K562 (cell line): Measurements from ENCODE around the gene ANO7.

Source experiments
- CEBPB ChIP-seq: fragments of 450-650 bp; IDR thresholded peaks from 2 replicates; pipeline ENCODE4 v1.6.1; 2016; ENCODE audit warnings: missing genetic modification characterization, missing compliant biosample characterization
- E2F1 ChIP-seq: sonication (generic); formaldehyde crosslinking; IDR thresholded peaks from 2 replicates; pipeline ENCODE4 v1.8.1; 2023; ENCODE audit warnings: mild to moderate bottlenecking, missing genetic modification reagents, moderate library complexity
- NR0B1 ChIP-seq: fragments of 450-650 bp; IDR thresholded peaks from one replicate; pipeline ENCODE4 v1.6.1; 2018; ENCODE audit warnings: mild to moderate bottlenecking, moderate library complexity; ENCODE audit not compliant: partially characterized antibody
- ZNF124 ChIP-seq: sonication (generic); formaldehyde crosslinking; IDR thresholded peaks from 2 replicates; pipeline ENCODE4 v1.8.1; 2022; ENCODE audit warnings: missing genetic modification reagents
- ZNF146 ChIP-seq: IDR thresholded peaks from one replicate; pipeline ENCODE4 v1.6.1; 2018; ENCODE audit warnings: missing compliant biosample characterization; ENCODE audit not compliant: unreplicated experiment

GRCh38 chr2:241213041-241213440, 24.6 kb downstream of the ANO7 start:
- TF ChIP-seq ZNF124 (CRISPR knock-in tag): no peak
- TF ChIP-seq NR0B1: no peak
- no peak for TF ChIP-seq CEBPB
- TF ChIP-seq ZNF146: no peak
- no peak for TF ChIP-seq E2F1 (CRISPR knock-in tag)
